ENCODE results near the gene EPB41L5. TPM values are rescaled to one million over a fixed set of nuclear protein-coding genes. Genes with fewer than 3 reads are reported as not detected.
"Not testable (repeated sequence)": the region's sequence is repeated elsewhere in the genome, so short reads cannot be mapped to it uniquely, and the experiment has no call there.

Gene EPB41L5
- total RNA-seq (ENCODE audit: low replicate concordance): 5.9 and 16.8 TPM in 2 replicates

- DNase-seq (ENCODE audit: low read depth): peak; percentile 88
- no peak for TF ChIP-seq CTCF (IDR thresholded peaks at IDR 0.05; ENCODE audit: insufficient read depth, low read length)
- H3K4me3 ChIP-seq (ENCODE audit: low read depth, low read length): peak within 1 kb of the TSS; percentile 84
Observed at GRCh38 chr2:120012771-120013596, at the start of gene EPB41L5. Gene EPB41L5, plus strand, starts transcription at chr2:120013077. Its CDS starts 6,008 bp downstream, at chr2:120019085.

- DNase-seq (ENCODE audit: low read depth): no peak
- no peak overlapping the region for H3K4me3 ChIP-seq (ENCODE audit: low read depth, low read length)
- TF ChIP-seq CTCF (IDR thresholded peaks at IDR 0.05; ENCODE audit: insufficient read depth, low read length): no peak
Observed at GRCh38 chr2:119981896-119982295, 31.0 kb upstream of the EPB41L5 start.

- no peak overlapping the region for H3K4me3 ChIP-seq (ENCODE audit: low read depth, low read length)
- no peak for TF ChIP-seq CTCF (IDR thresholded peaks at IDR 0.05; ENCODE audit: insufficient read depth, low read length)
- DNase-seq (ENCODE audit: low read depth): no peak
Observed at GRCh38 chr2:119982506-119982905, 30.4 kb upstream of the EPB41L5 start.

- no peak overlapping the region for H3K4me3 ChIP-seq (ENCODE audit: low read depth, low read length)
- no peak for TF ChIP-seq CTCF (IDR thresholded peaks at IDR 0.05; ENCODE audit: insufficient read depth, low read length)
- no peak for DNase-seq (ENCODE audit: low read depth)
Observed at GRCh38 chr2:119983108-119983507, 29.8 kb upstream of the EPB41L5 start.

GRCh38 chr2:119996148-119996547, 16.7 kb upstream of the EPB41L5 start:
- DNase-seq (ENCODE audit: low read depth): peak; percentile 49
- no peak overlapping the region for H3K4me3 ChIP-seq (ENCODE audit: low read depth, low read length)
- TF ChIP-seq CTCF (IDR thresholded peaks at IDR 0.05; ENCODE audit: insufficient read depth, low read length): no peak

GRCh38 chr2:119996896-119997891, 15.7 kb upstream of the EPB41L5 start:
- not testable (repeated sequence) for DNase-seq (ENCODE audit: low read depth); H3K4me3 ChIP-seq (ENCODE audit: low read depth, low read length)

GRCh38 chr2:120001471-120001870, 11.4 kb upstream of the EPB41L5 start:
- no peak for TF ChIP-seq CTCF (IDR thresholded peaks at IDR 0.05; ENCODE audit: insufficient read depth, low read length)

More at GRCh38 chr2:120001471-120001870, 11.4 kb upstream of the EPB41L5 start:
- DNase-seq (ENCODE audit: low read depth): no peak
- no peak overlapping the region for H3K4me3 ChIP-seq (ENCODE audit: low read depth, low read length)
